LNCAP (cell line): ENCODE results near the gene RNF17.

Source experiments
- TF ChIP-seq, protein P1 (sequence below): fragments of 450-650 bp; IDR thresholded peaks from 2 replicates; pipeline ENCODE4 v1.5.1; 2017; ENCODE audit warnings: mild to moderate bottlenecking

Gene RNF17

DNA sequence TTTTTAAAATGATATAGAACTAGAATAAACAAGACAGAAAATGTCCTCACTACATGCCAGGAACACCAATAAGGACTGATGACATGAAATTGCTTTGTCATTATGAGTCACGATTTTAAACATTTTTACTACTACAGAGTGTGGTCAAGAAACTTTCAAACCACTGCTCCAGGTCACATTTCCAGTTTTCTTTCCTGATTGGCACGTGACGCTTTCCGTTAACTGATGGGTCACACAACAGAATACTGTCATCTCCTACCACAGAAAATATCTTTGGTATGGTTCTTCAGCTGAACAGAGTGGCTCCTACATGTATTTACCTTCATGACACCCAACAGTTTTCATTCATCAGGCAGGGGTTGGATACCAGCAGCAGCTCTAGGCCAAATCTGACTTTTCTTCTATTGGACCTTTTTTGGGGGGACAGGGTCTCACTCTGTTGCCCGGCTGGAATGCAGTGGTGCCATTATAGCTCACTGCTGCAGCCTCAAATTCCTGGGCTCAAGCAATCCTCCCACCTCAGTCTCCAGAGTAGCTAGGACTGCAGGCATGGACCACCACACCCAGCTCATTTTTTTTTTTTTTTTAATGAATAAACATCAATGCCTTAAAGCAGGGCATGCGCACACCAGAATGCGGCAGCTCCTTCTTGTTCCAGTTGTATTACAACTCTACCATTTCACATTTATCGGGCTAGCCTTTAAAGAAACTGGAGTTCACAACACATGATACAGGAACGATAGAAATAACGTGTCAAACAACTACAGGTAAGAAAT lies 147.4 kb downstream of the RNF17 start:
- TF ChIP-seq, protein P1, sequence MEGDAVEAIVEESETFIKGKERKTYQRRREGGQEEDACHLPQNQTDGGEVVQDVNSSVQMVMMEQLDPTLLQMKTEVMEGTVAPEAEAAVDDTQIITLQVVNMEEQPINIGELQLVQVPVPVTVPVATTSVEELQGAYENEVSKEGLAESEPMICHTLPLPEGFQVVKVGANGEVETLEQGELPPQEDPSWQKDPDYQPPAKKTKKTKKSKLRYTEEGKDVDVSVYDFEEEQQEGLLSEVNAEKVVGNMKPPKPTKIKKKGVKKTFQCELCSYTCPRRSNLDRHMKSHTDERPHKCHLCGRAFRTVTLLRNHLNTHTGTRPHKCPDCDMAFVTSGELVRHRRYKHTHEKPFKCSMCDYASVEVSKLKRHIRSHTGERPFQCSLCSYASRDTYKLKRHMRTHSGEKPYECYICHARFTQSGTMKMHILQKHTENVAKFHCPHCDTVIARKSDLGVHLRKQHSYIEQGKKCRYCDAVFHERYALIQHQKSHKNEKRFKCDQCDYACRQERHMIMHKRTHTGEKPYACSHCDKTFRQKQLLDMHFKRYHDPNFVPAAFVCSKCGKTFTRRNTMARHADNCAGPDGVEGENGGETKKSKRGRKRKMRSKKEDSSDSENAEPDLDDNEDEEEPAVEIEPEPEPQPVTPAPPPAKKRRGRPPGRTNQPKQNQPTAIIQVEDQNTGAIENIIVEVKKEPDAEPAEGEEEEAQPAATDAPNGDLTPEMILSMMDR = no peak

DNA sequence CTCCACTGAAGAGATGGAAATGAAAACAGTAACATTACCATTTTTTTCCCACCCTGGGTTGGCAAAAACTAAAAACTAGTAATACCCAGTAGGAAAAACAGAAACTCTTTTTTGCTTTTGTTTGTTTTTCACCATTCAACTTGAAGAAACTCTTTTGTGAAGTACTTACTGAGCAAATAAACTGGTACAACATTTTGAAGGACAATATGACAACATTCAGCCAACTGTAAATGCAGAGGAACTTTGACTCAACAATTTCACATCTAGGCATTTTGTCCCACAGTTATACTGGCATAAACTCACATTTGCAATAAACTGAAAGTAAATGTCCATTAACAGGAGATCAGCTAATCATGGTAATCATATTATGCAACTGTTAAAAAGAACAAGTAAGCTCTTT lies 152.5 kb downstream of the RNF17 start:
- TF ChIP-seq, protein P1 = no peak

DNA sequence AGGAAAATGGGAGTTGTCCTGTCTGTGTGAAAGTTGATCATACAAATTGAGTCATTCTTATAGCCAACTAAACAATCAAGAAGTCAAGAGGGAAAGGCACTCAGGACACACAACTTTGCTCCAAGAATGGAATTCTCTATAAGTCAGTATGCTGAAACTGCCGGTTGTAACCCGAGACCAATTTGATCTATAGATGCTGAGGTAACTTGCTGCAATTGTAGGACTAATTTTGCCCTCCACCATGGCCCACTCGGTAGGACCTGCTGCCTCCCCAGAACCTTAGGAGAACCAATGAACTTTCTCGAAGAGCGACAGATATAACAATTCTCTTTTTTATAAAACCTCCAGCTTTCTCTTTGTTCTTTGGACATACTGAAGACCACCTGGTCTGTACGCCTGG lies 157.0 kb downstream of the RNF17 start:
- TF ChIP-seq, protein P1 = no peak

DNA sequence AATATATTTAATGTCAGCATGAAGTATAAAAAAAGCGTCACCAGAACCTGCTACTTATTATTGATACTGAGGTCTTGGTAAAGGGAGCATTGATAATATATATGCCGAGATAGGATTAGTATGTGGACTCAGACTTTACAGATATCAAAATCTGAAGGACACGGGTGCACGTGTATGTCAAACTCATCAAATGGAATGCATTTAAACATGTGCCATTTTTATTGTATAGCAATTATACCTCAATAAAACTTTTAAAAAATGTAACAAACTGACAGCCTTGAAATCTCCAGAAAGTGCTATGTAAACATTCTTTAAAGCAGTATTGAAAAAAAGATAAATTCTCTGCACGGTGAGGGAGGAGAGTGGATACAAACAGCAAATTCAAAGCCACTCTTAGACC lies 157.9 kb downstream of the RNF17 start:
- TF ChIP-seq, protein P1 = no peak

DNA sequence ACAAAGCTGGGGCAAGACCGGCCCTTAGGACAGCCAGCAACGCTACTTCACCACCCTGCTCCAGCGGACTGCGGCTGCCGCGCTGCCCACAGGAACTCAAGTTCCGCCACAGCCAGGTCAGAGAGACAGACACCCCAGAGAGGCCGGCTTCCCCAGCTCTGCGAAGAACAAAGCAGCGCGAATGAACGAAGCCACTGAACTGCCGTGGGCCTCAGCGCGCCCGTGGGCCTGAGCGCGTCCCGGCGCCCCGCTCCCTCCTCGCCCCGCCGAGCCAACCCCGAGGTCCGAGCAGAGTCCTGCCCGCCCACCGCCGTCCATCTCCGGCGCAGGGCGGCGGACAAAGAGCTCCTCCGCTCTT lies 158.4 kb downstream of the RNF17 start:
- TF ChIP-seq, protein P1 = no peak

DNA sequence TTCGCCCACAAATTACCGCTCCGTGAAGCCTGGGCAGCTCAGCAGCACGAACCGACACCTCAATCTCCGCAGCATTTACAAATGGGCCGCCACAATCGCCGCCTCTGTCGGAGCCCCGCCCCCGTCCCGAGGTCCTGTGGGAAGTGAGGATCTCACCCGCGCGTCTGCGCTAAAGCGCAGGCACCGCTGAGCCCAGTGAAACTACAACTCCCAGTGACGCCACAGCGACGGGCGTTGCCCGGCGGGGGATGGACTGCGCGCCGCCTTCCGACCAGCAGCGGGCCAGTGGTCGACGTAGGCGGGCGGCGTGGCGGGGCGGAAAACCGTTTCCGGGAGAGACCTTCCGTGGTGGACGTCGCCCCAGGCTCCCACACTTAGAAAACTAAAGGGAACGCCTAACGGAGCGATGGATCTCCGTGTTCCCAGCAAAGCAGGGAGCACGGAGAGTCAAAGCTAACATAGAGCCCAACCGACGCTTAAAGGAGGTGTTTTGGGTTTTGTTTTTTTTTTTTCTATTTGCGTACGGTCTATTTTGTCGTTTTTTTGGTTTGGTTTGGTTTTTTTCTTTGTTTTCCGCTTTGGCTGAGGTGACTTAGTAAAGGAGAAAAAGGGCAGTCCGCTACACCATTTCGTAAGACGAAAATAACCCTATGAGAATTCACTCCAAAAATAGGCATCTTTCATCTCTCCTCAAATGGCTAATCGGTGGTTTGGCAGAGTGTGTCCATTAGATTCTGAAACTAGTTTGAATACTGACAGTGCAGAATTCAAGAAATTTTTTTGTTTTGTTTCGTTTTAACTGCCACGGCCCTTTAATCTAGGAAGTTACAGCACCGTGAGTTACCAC lies 159.0 kb downstream of the RNF17 start:
- TF ChIP-seq, protein P1 = no peak

DNA sequence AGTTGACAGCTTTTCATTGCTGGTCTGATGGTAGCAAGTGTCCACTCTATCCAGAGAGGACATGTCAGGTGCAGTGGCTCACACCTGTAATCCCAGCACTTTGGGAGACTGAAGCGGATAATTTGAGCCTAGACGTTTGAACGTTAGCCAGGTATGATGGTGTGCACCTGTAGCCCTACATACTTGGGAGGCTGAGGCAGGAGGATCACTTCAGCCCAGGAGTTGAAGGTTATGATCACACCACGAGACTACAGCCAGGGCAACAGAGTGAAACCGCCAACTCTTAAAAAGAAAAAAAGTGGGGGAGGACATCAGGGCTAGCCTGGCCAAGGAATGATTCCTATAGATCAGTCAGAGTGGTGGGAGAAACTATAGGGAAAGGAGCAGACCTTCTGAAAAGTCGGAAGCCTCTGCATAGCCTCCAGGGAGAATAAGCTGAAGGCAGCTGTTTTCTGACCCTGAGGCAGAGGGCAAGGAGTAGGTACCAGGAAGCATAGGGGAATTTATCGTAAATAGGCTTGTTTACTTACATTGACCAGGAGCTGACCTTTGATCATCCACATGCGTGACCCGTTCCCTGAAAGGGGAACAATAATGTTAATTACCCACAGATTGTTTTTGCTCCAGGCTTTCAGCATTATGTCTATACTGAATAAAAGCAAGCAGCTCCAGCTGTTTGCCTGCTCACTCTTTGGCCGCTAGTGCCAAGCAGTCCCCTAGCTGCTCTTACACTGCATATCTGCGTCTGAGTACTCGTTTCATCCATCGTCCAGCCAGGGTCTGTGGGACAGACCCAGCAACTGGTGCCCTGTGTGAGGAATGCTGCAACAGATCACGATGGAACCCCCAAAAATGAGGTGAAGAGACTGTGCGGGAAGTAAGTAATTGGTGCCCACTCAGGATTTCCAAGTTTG lies 161.6 kb downstream of the RNF17 start:
- TF ChIP-seq, protein P1 = no peak
